Measurements from ENCODE around the gene COL17A1.
A peak's percentile ranks its signal among the peaks of the same experiment; 100 is the strongest.

Gene COL17A1

GRCh38 chr10:104096692-104097091, 11.0 kb upstream of the COL17A1 start:
- no peak for DNase-seq

DNA sequence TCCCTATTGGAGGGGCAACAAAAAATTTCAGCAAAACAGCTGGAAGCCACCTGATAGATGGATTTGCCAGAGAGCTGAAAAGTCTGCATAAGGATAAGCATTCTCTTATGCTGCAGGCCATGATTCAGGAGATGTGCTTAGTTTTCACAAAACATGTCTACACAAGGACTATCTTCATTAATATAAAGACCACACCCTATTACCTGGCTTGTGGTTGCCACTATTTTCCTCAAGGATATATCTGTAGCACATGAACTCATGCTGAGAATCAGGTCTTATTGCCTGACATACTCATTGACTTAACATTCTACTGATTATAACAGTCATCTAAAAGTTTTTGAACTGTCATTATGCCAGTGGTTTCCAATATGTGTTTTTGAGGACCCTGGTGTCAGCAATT, 7.1 kb upstream of the COL17A1 start:
- DNase-seq: no peak

DNA sequence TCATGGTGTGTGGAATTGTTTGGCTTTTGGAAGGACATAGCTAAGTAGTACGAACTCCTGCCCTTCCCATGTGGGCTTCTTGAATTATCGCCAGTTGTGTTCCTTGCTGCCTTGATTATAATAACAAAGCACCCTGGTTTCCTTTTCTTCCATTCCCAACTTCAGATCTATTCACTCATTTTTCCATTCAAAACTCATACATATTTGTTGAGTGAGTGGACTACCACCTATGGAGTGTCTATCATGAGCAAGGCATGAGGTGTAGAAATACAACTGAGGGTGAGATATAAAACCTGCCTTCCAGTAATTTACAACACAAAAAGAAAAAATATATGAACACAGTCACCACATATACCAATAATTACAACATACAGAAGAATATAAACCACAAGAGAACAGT, 4.9 kb upstream of the COL17A1 start:
- DNase-seq: no peak

- DNase-seq: no peak
Observed at GRCh38 chr10:104089621-104090020, 3.9 kb upstream of the COL17A1 start.

DNA sequence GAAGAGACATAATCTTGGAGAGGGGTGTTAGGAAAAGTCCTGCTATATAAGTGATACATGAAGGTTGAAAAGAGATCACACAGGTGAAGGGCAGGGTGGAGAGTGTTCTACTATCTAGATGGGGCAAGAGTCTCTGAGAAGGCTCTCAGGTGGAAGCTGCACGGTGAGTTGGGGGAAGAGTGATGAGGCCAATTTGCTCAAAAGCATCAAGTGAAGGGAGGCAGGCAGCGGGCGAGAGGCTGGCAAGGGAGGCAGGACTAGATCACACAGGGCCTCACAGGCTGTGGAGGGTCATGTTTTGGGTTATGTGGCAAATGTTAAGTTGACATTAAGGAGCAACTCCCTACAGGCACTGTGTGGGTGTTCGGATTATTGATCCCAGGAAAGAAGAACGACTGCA, 2.6 kb upstream of the COL17A1 start:
- no peak for DNase-seq

DNA sequence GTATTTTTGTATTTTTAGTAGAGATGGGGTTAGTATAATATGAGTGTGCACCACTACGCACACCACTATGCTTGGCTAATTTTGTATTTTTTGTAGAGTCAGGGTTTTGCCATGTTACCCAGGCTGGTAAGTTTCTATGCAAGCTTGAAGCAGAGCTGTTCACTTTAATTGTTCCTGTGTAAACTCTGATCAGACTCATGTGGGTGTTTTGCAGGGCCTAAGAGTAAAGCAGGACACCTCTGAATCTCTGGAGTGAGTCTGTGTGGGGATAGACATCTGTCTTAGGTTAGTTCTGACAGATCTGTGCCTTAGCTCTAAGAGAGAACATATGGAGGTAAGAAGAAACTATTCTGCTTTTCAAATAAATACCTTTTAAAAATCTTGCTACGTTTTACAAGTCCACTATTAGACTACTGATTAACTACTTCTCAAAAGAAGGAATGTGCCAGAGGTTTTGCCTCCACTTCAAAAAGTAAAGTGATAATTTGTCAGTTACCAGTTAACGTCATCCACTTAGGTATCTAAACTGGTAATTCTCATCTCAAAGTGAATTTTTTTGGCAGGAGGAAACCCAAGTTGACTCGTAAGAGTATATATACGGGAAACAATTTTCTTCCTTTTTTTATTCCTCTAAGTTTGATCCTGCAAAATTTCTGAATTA, 1.1 kb downstream of the COL17A1 start:
- no peak for DNase-seq

- DNase-seq: no peak
Observed at GRCh38 chr10:104081998-104082397, 3.7 kb downstream of the COL17A1 start.

GRCh38 chr10:104080762-104081161, 4.9 kb downstream of the COL17A1 start:
- peak; percentile 19 for DNase-seq

GRCh38 chr10:104077663-104078151, 8.0 kb downstream of the COL17A1 start:
- DNase-seq: no peak

- no peak for DNase-seq
Observed at GRCh38 chr10:104077247-104077646, 8.4 kb downstream of the COL17A1 start.

DNA sequence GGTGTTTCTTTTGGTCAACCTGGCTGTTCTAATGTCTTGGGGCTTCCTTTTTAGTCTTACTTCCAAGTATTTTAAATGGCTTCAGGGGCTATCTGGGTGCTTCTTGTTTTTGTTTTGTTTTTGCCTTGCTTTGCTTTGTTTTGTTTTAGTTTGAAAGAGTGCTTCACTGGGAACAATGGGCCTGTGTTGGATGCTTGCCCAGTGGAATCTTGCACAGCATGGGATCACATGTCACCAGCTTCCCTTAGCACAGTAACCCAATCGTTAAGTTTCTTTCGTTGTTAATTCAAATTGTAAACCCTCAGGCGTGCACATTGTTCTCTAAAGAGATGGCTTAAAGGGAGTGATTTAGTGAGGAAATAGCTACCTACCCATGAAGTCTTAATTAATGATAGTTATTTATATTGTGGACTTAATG, 8.9 kb downstream of the COL17A1 start:
- peak; percentile 55 for DNase-seq

DNA sequence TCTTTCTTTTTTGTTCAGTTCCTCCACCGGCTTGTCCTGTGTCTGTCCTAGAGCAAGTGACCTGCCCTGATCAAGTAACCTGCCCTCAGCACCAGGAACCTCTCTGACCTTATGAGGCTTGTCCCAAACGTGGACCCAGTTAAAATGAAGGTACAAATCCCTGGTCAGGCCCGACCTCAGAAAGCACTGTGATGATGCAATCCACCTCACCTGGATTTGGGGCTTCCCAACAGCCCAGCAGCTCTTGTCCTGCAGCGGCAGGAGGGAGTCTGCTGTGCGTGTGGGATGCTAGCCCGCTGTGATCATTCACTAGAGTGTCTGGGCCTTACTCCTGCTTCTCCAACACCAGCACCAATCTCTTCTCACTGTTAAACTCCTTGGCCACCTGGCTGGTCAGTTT, 11.2 kb downstream of the COL17A1 start:
- no peak for DNase-seq

DNA sequence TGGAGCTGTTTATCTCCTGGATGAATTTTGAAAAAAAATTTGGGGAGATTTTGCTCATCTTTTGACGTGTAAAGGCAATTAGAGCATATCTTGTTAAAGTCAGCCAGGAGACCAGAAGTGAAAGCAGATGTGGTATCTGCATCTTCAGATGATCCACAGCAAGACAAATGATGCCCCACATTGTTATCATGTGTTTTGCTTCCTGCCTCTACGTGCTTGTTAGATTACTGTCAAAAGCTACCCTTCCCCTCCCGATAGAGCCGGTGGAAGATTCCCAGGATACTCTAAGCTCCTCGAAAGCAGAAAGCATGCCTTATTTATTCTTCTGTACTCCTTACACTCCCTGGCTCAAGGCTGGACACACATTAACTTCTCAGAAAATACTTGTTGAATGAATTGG, 12.9 kb downstream of the COL17A1 start:
- DNase-seq: no peak

- DNase-seq: no peak
Observed at GRCh38 chr10:104069613-104070012, 16.1 kb downstream of the COL17A1 start.

DNA sequence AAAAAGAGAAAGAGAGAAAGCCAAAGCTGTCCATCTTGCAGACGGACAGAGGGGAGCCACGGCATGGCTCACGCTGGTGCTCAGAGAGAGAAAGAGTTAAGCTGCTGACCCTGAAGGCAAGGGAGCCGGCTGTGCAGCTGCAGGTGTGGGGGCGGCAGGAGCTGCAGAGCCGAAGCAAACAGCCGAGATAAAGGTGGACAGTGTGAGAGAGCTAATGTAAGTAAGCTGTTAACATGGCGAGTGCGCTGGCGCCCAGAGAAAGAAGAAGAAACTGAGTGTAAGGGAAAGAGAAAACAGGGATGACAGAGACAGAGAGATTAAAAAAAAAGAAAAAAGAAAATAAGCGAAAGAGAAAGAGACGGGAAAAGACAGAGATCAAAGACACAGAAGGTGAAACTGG, 18.2 kb downstream of the COL17A1 start:
- DNase-seq: no peak

- DNase-seq: no peak
Observed at GRCh38 chr10:104066945-104067344, 18.7 kb downstream of the COL17A1 start.

DNA sequence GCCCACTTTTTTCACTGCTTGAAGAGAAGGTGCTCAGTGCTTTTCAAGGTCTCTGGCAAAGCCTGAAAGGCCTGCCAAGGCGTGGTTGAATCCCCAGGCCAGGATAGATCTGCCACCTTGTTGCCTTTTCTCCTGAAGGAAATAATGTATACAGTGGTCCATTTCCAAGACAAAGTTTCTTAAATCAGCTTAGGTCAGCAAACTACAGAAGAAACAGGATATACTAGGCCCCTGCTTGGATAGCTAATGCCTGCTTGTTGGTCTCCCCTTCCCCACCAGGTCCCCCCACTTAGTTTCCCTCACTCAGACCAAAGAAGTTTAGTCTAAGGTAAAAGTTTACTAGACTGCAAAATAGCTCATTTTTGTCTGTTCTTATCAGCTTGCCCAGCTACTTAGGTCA, 19.9 kb downstream of the COL17A1 start:
- no peak for DNase-seq

- no peak for DNase-seq
Observed at GRCh38 chr10:104061196-104061595, 24.5 kb downstream of the COL17A1 start.

GRCh38 chr10:104059364-104059763, 26.3 kb downstream of the COL17A1 start:
- no peak for DNase-seq

DNA sequence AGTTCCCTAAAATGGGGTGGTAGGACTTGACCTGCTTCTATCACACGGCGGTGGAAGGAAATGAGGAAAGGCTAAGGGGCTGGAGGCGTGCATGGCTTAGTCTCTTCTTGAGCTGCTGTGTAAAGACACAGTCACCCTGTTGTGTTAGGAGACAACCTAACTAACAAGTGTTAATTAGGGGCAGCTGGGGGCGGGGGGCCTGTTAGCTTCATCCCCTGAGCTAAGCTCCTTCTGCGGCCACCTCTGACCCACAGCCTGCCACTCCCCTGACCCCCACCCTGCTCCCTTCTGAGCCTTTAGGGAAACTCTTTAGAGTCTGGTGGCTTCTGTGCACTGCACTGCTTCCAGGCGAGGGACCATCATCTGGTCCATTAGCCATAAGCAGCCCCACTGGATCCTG, 28.0 kb downstream of the COL17A1 start:
- DNase-seq: no peak

DNA sequence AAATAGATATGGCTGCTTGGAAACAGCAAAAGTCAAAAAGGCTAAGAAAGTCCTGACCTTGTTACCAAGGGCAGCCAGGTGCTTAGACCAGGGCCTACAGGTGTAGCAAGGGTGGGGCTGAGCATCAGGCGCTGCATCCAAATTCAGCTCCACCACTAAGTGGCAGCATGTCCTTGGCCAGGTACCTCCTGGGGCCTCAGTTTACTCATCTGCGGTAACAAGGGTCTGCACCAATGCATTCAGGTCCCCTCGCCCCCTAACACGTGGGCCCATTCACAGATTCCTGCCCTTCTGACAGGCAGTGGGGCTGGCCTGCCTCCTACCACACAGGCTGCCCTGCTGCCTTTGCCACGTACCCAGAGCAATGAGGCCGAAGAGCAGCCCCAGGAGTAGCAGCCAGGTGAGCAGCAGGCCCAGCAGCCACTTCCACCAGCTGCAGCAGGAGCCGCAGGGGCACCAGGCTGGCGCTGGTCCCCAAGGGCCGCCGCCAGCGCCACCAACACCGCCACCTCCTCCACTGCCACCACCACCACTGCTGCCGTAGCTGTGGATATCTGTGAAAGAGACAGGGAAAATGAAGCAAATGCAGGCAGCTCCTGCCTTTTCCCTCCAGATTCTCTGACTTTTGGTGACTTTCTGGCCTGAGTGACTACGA, 28.9 kb downstream of the COL17A1 start:
- DNase-seq: no peak

DNA sequence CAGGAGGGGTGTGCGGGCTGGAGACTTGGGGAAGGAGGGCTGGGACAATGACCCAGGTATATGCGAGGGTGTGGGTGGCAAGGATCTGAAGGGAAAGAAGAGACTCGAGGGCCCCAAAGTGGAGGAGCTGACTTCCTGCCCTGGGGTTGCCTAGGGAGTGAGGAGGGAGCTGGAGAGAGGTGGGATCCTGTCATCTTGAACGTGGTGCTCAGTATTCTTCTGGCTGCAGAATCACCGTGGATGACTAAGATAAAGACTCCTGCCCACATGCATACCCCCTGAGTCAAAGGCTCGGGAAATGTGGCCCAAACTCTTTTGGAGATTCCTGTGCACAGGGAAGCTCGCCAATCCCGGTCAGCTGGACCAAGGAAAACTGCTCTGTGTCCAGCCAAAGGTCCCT, 31.2 kb downstream of the COL17A1 start:
- DNase-seq: no peak

- DNase-seq: no peak
Observed at GRCh38 chr10:104053201-104053600, 32.5 kb downstream of the COL17A1 start.

DNA sequence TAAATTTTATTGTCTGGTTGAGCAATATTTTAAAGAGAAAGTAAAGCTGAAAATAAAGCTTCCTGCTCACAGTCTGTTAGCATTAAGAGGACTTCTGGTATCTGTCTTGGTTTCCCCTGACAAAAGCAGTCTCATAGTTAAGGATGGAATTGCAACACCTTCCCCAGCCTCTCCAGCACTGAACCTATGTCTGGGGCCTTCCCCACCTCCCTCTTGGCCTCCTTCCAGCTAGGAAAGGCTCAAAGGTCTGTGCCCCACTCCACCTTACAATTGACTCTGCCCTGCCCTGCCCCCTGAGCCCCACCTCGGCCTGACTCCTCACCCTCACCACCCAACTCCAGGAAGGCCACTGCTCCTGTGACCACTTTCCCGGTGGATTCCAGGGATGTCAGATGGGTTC, 33.2 kb downstream of the COL17A1 start:
- no peak for DNase-seq
